GM18951 (cell line): ENCODE results near the gene TMEM256.
A peak's percentile ranks its signal among the peaks of the same experiment; 100 is the strongest.

Experiments used
- POLR2A ChIP-seq: IDR thresholded peaks from 4 replicates; pipeline ENCODE4 v1.6.1; 2011; ENCODE audit warnings: mild to moderate bottlenecking; ENCODE audit not compliant: insufficient read length, insufficient read depth; ENCODE audit errors: extremely low read depth
- in situ Hi-C: fragments of 300-500 bp; cut with MboI; formaldehyde crosslinking; loops from one replicate; pipeline ENCODE4 v1.12.0; 2022; ENCODE audit warnings: low sequenced_read_pairs, mixed read lengths, inconsistent platforms; ENCODE audit not compliant: unreplicated experiment

The TMEM256 gene

GRCh38 chr17:7393613-7394451 lies 10.1 kb downstream of the TMEM256 start:
- no peak for TF ChIP-seq POLR2A
- in situ Hi-C loops, result no loop called here

- no peak for TF ChIP-seq POLR2A
- in situ Hi-C loops, result no loop called here
Measured at GRCh38 chr17:7392696-7393612, 10.9 kb downstream of the TMEM256 start.

GRCh38 chr17:7391307-7391706 lies 12.6 kb downstream of the TMEM256 start:
- in situ Hi-C loops, result no loop called here
- no peak for TF ChIP-seq POLR2A

- in situ Hi-C loops, result no loop called here
- TF ChIP-seq POLR2A, result no peak
Measured at GRCh38 chr17:7389924-7390910, 13.7 kb downstream of the TMEM256 start.

GRCh38 chr17:7388856-7389255 lies 15.0 kb downstream of the TMEM256 start:
- in situ Hi-C loops, result no loop called here
- TF ChIP-seq POLR2A, result no peak

- TF ChIP-seq POLR2A, result no peak
- in situ Hi-C loops, result no loop called here
Measured at GRCh38 chr17:7384489-7385081, 19.3 kb downstream of the TMEM256 start.

GRCh38 chr17:7383742-7384488 lies 20.0 kb downstream of the TMEM256 start:
- in situ Hi-C loops, result no loop called here
- TF ChIP-seq POLR2A, result peak; percentile 54

- in situ Hi-C loops, result no loop called here
- TF ChIP-seq POLR2A, result no peak
Measured at GRCh38 chr17:7383371-7383741, 20.5 kb downstream of the TMEM256 start.

- in situ Hi-C loops, result no loop called here
- no peak for TF ChIP-seq POLR2A
Measured at GRCh38 chr17:7382901-7383300, 21.0 kb downstream of the TMEM256 start.

- in situ Hi-C loops, result no loop called here
- no peak for TF ChIP-seq POLR2A
Measured at GRCh38 chr17:7380855-7381683, 22.8 kb downstream of the TMEM256 start, which contains the start of gene TNK1. TNK1 (plus strand) TSS chr17:7381089; CDS start chr17:7382927, 1,838 bp downstream.

GRCh38 chr17:7380321-7380720 lies 23.6 kb downstream of the TMEM256 start:
- in situ Hi-C loops, result no loop called here

More at GRCh38 chr17:7380321-7380720, 23.6 kb downstream of the TMEM256 start:
- no peak for TF ChIP-seq POLR2A
